Stimulated activated naive CD8-positive, alpha-beta T cell treated with anti-CD3 and anti-CD28 coated beads, Interleukin-15, Interleukin-2, amounts not matched to agents 100 U/mL and 50 U/mL, for 24 hours (primary cell): ENCODE results near the gene PTK6.
A peak's percentile ranks its signal among the peaks of the same experiment; 100 is the strongest.
"Not testable (repeated sequence)": the region's sequence is repeated elsewhere in the genome, so short reads cannot be mapped to it uniquely, and the experiment has no call there.

Source experiments
- ATAC-seq: fragments of 150-1000 bp; cut with Tn5 transposase; one replicate; pipeline ENCODE4 v1.10.0; 2021
- DNase-seq: peaks from one replicate; pipeline ENCODE4 v3.0.0; 2021

PTK6 gene

DNA sequence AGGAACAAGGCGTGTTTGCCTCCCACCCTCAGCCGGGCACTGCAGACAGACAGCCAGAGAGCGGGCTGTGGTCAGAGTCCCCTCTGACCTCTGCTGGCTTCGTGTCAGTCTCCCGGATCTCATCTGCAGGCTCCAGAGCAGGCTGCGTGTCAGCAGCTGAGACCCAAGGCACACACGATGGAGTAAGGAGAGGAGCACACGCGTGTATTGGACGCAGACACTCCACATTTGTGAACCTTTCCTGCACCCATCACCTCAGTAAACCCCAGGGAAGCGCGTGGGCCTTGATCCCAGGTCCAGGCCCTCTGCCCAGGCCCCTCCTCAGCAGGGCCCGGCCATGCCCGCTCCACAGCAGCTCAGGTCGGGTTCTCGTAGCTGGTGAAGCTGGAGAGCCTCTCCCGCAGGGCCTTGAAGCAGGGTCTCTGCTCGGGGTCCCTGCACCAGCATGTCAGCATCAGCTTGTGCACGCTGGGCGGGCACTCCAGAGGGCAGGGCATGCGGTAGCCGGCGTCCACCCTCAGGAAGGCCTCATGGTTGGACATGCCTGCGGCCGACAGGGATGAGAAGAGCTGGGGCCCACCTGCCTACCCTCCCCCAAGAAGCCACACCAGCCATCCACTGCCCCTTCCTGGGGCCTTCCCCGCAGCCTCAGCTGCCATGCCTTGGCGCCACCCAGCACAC, 7.9 kb downstream of the PTK6 start:
- DNase-seq (no peak), ATAC-seq (no peak)

DNA sequence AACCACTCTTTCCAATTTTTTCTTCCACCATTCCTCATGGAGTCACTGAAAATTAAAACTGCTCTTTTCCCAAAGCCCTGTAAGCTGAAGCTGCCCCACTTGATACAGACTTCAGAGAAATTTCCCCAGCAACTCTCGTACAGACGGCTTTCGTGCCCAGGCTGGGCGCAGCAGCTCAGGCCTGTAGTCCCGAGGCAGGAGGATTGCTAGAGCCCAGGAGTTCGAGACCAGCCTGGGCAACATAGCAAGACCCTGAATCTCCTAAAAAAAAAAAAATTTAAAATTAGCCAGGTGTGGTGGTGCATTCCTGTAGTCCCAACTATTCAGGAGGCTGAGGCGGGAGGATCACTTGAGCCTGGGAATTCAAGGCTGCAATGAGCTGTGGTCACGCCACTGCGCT, 10.0 kb downstream of the PTK6 start:
- DNase-seq (no peak), ATAC-seq (no peak)

DNA sequence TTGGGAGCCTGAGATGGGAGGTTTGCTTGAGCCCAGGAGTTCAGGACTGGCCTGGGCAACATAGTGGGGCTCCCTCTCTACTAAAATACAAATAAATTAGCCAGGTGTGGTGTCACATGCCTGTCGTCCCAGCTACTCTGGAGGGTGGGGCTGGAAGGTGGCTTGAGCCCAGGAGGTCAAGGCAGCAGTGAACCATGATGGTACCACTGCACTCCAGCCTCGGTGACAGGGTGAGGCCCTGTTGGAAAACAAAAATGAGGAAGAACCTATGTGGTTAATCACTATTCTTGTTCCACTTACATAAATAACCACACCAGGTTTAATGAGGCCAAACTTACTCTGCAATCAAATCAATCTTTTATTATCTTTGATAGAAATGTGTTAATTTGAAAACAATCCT, 11.2 kb downstream of the PTK6 start:
- no peak for ATAC-seq

DNA sequence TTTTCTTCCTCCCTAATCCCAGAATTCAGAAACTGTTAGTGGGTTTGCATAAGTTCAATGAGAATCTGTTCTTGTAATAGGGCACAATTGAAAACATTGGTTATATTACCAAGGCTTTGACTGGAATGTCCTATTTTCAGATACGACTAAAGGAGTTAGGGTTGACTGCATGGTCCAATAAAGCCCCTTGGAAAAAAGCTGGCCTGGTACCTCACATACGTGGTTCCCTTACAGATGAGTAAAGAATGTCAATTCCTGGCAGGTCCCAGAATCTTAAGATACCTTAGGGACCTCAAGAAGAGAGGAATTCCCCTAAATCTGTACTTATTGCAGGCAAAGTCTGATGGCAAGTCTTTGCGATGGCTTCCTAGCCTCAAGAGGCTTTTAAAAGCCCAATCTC, 12.0 kb downstream of the PTK6 start:
- ATAC-seq, result no peak
- no peak for DNase-seq

More for the DNA sequence above, 11.2 kb downstream of the PTK6 start:
- no peak for DNase-seq

DNA sequence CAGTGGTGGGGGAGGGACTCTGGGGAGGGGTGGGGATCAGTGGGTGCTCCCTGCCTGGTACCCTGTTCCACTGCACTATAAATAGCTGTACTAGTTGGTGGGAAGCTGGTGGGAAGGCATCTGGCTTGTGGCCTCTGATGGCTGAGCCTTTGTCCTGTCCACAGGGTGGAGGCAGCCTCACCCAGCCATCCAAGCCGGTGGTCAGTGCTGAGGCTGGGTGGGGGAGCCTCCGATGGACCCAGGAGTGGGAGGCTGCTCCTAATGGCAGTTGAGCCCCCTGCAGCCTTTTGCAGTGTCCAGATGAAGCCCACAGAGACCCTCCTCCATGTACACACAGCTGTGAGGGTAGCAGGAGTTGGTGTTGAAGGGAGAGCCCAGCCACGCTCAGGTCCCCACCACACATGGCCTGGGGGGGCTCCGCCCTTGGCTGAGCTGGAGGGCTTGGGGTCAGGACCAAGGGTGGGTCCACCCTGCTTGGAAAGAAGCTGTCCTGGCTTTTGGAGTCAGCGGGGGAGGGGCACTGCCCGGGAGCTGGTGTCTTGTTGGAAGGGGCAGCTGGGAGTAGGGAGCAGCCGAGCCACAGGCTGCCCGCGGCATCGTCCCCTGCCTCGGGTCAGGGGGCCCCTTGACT, 14.1 kb downstream of the PTK6 start:
- ATAC-seq (no peak), DNase-seq (no peak)

DNA sequence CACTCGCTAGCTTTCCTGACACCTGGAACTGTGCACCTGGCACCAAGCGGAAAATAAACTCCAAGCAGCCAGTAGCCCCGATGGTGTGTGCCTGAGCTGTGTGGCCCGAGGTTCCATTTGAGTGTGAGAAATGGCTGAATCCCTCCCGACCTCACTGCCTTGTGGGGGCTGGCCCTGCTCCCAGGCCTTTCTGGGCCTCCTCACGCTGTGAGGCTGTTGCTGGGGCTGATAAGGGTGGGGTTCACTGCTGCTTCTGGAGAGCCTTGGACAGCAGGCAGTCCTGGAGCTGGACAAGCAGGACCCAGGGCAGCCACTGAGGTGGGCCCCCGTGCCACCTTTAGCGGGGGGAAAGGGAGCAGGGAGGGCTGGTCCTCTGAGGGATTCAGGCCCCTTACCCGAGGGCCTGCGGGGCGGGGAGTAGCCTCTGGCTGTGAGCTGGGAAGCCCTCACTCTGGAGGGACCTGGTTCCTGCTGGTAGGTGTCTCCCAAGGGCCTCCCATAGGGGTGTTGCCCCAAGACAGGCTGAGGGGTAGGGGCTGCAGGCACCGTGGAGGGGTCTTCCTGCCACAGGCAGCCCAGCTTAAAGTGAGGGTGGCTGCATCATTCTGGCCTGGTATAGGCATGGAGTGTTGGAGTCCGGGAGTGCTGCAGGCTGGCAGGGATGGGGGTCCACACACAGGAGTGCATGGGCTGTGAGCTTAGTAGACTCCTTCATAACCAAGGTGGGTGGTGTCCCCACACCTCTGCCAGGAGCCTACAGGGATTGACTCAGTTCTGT, 14.9 kb downstream of the PTK6 start:
- ATAC-seq (no peak), DNase-seq (no peak)

DNA sequence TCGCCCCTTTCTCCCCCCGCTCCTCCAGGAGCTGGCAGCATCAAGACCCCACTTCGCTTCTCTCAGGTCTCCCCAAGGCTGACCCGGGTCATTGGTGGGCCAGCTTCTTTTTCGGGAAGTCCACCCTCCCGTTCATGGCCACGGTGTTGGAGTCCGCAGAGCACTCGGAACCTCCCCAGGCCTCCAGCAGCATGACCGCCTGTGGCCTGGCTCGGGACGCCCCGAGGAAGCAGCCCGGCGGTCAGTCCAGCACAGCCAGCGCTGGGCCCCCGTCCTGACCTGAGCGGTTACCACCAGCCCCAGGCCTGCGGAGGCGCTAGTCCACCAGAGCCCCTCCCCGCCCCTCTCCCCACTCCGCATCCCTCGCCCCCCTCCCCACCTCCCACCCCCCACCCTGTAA, 15.6 kb downstream of the PTK6 start:
- ATAC-seq, result no peak
- no peak for DNase-seq

DNA sequence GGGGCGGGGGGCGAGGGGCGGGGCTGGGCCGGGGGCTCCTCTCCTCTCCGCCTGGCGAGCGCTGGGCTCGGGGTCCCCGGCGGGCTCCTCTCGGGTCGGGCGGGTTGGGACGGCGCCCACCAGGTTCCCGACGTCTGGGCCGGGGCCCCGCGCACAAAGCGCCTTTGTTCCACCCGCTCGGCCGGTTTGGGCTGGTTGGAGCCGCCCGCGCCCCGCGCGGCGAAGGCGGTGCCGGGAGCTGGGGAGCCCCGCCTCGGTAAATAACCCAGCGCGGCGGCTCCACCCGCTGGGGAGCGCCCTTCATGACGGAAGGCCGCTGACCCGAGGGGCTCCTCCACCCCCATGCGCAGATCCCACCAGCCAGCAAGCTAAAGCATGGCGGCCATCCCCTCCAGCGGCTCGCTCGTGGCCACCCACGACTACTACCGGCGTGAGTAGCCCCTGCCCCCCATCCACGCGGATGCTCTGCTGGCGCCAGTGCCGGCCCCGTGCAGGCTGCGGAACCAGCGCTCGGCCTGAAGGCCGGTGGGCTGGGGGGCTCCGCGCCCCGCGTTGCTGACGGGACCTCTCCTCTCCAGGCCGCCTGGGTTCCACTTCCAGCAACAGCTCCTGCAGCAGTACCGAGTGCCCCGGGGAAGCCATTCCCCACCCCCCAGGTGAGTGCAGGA, 16.1 kb downstream of the PTK6 start:
- peak; percentile 79 for DNase-seq

DNA sequence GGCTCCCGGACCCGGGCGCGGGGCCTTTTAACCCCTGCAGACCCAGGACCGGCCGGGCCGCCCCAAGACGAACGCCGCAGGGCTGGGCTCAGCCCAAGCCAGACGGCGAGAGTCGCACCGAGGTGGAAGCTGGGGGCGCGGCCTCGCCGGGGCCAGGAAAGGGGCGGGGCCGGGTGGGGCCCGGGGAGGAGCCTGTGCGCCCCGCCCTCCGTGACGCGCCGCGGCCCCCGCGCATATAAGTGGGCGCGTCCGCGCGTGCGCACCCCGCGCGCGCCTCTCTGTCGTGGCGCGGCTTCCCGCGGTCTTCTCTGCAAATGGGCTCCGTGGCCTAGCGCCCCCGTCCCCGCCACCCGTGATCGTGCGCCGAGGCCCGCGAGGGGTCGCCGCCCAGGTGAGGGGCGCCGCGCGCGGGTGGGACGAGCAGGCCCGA, 16.7 kb downstream of the PTK6 start, which contains the start of gene PPDPF:
Gene PPDPF (plus strand): TSS at position 262 of the 430 bp plus-strand sequence. CDS start 544 bp downstream, outside the sequence.
- DNase-seq (peak; percentile 89), ATAC-seq (peak; percentile 84)

More for the DNA sequence above, 16.1 kb downstream of the PTK6 start:
- peak; percentile 65 for ATAC-seq

DNA sequence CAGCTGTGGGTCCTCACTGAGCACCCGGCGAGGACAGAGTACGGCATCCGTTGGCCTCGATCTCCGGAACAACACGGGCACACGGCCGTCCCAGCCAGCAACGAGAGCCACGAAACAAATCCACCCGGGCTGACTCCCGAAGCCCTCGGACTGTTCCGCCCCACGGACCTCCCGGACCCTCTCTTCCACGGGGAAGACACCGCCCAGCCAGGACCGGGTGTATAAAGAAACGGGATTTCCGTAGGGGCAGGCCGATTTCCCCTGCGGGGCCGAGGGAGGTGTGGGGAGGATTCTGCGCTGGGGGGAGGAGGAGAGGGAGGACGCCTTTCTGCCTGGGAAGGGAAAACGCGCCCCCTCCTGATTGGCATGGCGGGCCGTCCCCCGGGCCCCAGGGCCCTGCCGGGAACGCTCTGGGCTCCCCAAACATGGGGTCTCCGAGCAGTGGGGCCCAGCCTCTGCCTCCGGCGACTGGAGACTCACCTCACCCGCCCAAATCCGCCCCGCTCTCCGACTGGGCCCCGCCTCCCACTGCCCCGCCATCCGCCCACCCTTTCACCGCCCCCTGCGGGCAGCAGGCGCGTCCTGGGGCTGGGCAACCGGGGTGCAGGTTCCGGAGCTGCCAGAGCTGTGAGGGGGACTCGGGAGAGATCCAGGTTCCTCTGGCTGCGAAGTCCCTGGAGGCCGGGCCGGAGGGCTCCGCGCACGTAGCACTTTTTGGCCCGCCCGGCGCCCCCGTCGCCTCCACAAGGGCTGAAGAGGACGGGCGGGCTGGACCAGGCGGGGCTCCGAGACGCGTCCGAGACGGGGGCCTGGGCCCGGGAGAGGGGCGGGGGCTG, 17.3 kb downstream of the PTK6 start:
- peak; percentile 38 for ATAC-seq
- DNase-seq, result peak; percentile 76

DNA sequence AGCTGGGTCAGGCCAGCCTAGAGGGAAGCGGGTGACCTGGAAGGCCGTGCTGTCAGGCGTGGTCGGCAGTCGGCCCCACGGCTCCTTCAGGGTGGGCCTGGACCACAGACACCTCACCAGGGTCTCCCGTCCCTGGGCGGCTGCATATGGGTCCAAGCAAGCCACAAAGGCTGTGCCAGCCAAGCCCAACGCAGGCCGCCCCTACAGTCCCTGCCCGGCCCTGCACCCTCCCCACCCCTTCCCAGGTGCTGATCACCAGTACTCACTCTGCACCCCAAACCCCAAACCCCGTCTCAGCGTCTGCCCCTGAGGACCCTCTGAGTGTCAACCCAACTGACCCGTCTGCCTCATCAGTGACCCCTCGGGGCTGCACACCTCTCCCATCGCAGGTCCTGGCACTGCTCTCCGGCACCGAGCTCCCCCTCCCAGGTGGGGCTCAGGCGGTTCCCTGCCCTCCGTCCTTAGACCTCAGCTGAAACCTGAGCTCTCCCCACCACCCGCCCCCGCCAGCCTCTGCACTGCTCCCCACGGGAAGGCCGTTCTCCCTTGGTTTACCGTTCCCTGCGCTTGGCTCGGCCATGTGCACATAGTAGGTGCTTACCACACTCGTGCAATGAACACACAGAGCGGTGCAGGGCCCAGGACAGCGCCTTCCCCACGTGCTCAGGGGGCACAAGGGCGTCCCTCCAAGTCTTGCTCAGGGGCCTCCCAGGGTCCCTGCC, 18.1 kb downstream of the PTK6 start:
- DNase-seq (no peak), ATAC-seq (no peak)

DNA sequence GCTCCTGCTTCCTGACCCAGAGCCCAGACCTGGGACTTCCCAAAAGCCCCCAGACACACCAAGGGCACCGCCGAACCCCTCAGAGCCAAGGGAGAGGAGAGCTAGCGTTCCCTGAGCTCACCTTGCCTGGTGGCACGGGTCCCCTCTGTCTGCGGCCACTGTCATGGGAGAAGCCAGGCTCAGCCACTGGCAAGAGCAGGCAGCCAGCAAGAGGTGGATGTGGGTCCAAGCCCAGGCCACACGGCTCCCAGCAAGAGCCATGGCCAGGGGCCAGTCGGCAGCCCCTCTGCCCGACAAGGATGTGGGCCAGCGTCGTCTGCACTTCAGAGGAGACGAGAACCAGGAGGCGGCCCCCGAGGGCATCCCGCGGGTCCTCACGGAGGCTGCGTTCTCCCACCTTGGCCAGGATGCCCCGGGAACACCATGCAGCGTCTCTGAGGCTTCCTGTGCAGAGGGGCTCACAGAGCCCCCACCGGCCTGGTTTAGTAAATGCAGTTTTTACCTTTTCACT, 18.8 kb downstream of the PTK6 start:
- DNase-seq, result no peak
- ATAC-seq, result no peak

DNA sequence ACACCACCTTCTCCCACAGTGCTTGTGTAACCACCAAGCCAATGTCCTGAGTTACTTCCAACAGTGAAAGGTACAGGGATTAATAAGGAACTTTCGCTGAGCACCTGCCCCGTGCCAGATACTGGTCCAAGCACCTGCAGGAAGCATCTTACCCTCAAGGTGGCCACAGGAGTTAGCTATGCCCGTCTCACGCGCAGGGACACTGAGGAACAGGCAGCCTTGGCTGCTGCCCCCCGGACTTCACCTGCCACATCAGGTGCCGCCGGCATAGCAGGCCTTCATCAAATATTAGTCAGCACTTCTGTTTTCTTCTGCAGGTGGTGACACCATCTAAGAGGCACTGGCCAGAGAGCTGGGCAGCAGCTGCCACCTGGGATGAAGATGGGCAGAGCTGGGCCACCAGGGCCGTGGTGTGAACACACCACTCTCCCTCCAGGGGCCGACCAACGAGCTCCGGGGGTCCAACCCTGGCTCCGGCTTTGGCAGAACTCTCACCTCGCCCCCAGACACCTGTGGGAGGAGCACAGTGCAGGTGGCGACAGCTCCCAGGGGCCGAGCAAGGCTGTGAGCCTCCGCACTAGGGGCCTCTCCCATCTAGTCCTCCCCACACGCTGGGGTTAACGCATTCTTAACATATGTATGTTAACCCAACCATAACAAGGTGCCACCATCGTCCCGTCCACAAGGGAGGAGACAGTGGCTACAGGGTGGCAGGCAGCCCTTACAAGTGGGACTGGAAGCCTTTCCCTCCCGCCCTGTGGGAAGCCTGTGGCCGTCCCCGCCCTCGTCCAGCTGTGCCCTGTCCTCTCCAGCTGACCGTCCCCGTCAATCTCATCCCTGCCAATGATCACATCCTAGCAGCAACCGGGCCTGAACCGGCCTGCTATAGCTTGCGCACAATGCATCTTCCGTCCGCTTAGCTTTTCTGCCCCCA, 19.5 kb downstream of the PTK6 start:
- no peak for ATAC-seq

DNA sequence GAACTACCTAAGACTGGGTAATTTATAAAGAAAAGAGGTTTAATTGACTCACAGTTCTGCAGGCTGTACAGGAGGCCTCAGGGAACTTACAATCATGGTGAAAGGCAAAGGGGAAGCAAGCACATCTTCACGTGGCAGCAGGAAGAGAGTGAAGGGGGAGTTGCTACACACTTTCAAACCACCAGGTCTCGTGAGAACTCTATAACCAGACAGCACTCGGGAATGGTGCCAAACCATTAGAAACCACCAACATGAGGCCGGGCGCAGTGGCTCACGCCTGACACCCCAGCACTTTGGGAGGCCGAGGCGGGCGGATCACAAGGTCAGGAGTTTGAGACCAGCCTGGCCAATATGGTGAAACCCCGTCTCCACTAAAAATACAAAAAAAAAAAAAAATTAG, 22.7 kb downstream of the PTK6 start:
- ATAC-seq, result not testable (repeated sequence)

More for the DNA sequence above, 19.5 kb downstream of the PTK6 start:
- no peak for DNase-seq

DNA sequence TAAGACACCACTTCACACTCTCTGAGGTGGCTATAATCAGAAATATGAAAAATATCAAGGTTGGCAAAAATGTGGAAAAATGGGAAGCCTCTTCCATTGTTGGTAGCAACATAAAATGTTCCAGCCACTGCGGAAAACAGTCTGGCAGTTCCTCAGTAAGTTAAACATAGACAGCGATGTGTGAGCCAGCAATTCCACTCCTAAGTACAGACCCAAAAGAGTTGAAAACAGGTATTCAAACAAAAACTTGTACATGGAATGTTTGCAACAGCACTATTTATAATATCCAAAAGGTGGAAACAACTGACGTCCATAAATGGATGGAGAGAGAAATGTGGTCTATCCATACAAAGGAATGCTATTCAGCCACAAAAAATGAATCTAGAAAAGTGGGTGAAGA, 24.0 kb downstream of the PTK6 start:
- DNase-seq (no peak), ATAC-seq (no peak)

More for the DNA sequence above, 22.7 kb downstream of the PTK6 start:
- not testable (repeated sequence) for DNase-seq

DNA sequence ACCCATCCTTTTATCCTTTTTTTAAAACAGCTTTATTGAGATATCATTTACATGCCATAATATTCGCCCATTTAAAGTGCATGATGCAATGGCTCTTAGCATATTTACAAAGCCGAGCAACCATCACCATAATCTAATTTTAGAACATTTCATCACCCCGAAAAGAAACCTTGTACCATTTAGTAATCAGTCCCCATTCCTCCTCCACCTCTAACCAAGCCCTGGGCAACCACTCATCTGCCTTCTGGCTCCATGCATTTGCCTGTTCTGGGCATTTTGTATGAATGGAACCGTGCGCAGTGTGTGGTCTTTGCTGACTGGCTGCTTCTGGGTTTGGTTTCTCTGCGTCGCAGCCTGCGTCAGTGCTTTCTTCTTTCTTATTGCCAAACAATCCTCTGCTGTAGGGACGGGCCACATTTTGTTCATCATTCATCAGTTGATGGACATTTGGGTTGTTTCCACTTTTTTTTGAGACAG, 28.1 kb downstream of the PTK6 start:
- ATAC-seq, result no peak
- DNase-seq, result no peak

DNA sequence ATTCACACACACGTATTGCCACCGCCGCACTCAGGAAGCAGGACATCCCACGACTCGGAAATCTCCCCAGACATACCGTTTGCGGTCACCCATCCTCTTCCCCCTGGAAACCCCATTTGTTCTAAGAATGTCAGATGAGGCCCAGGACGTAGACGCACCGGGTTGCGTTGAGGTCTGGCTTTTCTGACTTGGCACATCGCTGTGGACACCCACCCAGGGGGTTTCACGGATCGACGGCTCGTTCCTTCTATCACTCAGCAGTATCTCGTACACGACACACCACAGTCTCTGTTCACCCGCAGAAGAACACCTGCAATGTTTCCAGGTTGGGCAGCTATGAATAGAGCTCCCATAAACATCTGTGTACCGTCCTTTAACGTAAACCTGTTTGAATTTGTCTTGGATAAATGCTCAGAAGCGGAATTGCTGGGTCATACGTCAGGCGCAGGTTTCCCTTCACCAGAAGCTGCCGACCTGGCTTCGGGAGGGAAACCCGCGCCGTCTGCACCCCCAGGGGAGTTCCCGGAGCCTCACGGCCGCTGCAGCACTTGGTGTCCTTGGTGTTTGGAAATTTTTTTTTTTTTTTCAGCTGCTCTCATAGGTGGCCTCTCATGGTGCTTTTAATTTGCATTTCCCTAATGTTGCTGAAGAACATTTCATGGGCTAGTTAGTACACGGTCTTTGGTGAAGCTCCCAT, 29.0 kb downstream of the PTK6 start:
- DNase-seq, result no peak
- ATAC-seq, result peak; percentile 19

DNA sequence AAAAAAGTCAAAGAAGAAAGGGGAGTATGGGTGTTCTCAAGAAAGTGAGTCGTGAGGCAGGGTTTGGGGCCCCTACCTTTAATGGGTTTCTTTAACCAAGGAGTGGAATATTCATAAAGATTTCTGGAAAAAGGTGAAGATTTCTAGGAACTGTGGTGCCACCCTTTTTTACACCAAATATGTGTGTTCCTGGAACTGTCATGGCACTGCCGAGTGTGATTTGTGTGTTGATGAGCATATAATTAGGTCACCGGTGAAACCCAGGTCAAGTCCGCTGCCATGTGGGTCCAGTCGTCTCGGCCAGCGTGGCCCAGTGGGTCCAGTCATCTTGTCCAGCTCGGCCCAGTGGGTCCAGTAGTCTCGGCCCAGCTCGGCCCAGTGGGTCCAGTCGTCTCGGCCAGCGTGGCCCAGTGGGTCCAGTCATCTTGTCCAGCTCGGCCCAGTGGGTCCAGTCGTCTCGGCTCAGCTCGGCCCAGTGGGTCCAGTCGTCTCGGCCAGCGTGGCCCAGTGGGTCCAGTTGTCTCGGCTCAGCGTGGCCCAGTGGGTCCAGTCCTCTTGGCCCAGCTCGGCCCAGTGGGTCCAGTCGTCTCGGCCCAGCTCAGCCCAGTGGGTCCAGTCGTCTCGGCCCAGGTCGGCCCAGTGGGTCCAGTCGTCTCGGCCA, 30.0 kb downstream of the PTK6 start:
- DNase-seq, result no peak
- no peak for ATAC-seq
